ENCODE data around the gene FCER1G. TPM values are rescaled to one million over a fixed set of nuclear protein-coding genes. Genes with fewer than 3 reads are reported as not detected.

FCER1G gene
- total and polyA plus RNA-seq, 2 of the 8 experiments (the other 6 are each of a cell fraction or from before 2014, with no cell fraction given): 1.6 TPM; not detected in 1

DNA sequence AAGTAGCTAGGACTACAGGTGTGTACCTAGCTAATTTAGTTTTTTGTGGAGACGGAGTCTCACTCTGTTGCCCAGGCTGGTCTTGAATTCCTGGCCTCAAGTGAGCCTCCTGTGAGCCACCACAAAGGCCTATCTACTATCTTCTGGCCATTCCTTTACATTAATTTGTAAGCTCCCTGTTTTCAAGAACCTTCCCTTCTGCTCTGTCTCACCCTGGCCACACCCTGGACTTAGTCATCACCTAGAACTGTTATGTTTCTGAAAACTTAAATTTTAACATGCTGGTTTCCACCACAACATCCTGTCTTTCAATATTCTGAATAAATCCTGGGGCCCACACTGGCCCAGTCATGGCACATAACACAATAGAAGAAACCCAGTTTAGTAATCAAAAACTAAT lies 32.9 kb upstream of the FCER1G start (continued):
- TF ChIP-seq, protein P1, sequence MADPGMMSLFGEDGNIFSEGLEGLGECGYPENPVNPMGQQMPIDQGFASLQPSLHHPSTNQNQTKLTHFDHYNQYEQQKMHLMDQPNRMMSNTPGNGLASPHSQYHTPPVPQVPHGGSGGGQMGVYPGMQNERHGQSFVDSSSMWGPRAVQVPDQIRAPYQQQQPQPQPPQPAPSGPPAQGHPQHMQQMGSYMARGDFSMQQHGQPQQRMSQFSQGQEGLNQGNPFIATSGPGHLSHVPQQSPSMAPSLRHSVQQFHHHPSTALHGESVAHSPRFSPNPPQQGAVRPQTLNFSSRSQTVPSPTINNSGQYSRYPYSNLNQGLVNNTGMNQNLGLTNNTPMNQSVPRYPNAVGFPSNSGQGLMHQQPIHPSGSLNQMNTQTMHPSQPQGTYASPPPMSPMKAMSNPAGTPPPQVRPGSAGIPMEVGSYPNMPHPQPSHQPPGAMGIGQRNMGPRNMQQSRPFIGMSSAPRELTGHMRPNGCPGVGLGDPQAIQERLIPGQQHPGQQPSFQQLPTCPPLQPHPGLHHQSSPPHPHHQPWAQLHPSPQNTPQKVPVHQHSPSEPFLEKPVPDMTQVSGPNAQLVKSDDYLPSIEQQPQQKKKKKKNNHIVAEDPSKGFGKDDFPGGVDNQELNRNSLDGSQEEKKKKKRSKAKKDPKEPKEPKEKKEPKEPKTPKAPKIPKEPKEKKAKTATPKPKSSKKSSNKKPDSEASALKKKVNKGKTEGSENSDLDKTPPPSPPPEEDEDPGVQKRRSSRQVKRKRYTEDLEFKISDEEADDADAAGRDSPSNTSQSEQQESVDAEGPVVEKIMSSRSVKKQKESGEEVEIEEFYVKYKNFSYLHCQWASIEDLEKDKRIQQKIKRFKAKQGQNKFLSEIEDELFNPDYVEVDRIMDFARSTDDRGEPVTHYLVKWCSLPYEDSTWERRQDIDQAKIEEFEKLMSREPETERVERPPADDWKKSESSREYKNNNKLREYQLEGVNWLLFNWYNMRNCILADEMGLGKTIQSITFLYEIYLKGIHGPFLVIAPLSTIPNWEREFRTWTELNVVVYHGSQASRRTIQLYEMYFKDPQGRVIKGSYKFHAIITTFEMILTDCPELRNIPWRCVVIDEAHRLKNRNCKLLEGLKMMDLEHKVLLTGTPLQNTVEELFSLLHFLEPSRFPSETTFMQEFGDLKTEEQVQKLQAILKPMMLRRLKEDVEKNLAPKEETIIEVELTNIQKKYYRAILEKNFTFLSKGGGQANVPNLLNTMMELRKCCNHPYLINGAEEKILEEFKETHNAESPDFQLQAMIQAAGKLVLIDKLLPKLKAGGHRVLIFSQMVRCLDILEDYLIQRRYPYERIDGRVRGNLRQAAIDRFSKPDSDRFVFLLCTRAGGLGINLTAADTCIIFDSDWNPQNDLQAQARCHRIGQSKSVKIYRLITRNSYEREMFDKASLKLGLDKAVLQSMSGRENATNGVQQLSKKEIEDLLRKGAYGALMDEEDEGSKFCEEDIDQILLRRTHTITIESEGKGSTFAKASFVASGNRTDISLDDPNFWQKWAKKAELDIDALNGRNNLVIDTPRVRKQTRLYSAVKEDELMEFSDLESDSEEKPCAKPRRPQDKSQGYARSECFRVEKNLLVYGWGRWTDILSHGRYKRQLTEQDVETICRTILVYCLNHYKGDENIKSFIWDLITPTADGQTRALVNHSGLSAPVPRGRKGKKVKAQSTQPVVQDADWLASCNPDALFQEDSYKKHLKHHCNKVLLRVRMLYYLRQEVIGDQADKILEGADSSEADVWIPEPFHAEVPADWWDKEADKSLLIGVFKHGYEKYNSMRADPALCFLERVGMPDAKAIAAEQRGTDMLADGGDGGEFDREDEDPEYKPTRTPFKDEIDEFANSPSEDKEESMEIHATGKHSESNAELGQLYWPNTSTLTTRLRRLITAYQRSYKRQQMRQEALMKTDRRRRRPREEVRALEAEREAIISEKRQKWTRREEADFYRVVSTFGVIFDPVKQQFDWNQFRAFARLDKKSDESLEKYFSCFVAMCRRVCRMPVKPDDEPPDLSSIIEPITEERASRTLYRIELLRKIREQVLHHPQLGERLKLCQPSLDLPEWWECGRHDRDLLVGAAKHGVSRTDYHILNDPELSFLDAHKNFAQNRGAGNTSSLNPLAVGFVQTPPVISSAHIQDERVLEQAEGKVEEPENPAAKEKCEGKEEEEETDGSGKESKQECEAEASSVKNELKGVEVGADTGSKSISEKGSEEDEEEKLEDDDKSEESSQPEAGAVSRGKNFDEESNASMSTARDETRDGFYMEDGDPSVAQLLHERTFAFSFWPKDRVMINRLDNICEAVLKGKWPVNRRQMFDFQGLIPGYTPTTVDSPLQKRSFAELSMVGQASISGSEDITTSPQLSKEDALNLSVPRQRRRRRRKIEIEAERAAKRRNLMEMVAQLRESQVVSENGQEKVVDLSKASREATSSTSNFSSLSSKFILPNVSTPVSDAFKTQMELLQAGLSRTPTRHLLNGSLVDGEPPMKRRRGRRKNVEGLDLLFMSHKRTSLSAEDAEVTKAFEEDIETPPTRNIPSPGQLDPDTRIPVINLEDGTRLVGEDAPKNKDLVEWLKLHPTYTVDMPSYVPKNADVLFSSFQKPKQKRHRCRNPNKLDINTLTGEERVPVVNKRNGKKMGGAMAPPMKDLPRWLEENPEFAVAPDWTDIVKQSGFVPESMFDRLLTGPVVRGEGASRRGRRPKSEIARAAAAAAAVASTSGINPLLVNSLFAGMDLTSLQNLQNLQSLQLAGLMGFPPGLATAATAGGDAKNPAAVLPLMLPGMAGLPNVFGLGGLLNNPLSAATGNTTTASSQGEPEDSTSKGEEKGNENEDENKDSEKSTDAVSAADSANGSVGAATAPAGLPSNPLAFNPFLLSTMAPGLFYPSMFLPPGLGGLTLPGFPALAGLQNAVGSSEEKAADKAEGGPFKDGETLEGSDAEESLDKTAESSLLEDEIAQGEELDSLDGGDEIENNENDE (IDR thresholded peaks at IDR 0.05; ENCODE audit: insufficient replicate concordance, low read length): no peak
- TF ChIP-seq MAFK (IDR thresholded peaks at IDR 0.05; ENCODE audit: low read depth, low read length): no peak
- TF ChIP-seq, protein P2, sequence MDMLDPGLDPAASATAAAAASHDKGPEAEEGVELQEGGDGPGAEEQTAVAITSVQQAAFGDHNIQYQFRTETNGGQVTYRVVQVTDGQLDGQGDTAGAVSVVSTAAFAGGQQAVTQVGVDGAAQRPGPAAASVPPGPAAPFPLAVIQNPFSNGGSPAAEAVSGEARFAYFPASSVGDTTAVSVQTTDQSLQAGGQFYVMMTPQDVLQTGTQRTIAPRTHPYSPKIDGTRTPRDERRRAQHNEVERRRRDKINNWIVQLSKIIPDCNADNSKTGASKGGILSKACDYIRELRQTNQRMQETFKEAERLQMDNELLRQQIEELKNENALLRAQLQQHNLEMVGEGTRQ (IDR thresholded peaks at IDR 0.05; ENCODE audit: low read length): no peak
- no peak for TF ChIP-seq CHD2 (IDR thresholded peaks at IDR 0.05; ENCODE audit: low read length)
- no peak for TF ChIP-seq BRCA1 (IDR thresholded peaks at IDR 0.05; ENCODE audit: low read depth, low read length)
- TF ChIP-seq SP2 (IDR thresholded peaks at IDR 0.05; ENCODE audit: low read length): no peak
- TF ChIP-seq NRF1 (IDR thresholded peaks at IDR 0.05; ENCODE audit: low read depth, low read length): no peak
